HG03025 (cell line): ENCODE measurements around the gene AGER.
A peak's percentile ranks its signal among the peaks of the same experiment; 100 is the strongest.
"Not testable (repeated sequence)": the region's sequence is repeated elsewhere in the genome, so short reads cannot be mapped to it uniquely, and the experiment has no call there.

Experiments used
- ATAC-seq: cut with Tn5 transposase; IDR thresholded peaks from one replicate; pipeline ENCODE4 v1.9.1; 2021; ENCODE audit warnings: mild to moderate bottlenecking, moderate library complexity; ENCODE audit not compliant: unreplicated experiment, low FRiP score

The AGER gene

GRCh38 chr6:32200711-32201475 lies 16.8 kb upstream of the AGER start:
- ATAC-seq, result no peak

DNA sequence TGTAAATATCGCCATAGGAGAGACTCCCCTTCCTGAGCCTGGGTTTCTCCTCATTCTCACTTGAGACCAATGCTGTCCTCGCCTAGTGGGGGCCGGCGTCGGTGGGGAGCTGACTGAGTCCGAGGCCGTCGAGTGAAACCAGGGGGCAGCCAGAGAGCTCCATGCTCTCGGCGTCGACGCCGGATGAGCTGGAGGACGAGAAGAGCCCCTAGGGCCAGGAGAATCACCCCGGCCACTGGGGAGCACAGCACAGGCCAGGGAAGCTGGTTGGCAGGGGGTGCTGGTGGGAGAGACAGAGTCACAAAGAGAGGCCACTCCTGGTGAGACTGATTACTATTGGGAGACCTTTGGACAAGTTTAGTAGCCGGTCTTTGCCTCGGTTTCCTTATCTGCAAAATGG lies 14.8 kb upstream of the AGER start:
- ATAC-seq, result no peak

DNA sequence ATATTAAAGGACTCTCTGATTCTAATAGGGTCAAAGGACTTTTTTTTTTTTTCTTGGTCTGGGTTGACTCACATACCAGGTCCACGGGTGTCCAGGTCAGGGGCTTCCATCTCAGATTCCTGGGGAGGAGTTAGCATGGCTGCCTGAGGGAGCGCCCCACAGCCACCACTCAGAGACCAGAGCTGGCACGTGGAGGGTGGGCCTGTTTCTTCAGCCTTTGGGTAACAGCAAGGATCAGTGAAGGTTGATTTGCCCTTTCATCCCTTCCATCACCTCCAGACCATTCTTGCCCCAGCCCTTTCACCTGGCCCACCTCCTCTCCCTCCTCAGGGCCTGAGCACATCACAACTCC lies 14.3 kb upstream of the AGER start:
- no peak for ATAC-seq

DNA sequence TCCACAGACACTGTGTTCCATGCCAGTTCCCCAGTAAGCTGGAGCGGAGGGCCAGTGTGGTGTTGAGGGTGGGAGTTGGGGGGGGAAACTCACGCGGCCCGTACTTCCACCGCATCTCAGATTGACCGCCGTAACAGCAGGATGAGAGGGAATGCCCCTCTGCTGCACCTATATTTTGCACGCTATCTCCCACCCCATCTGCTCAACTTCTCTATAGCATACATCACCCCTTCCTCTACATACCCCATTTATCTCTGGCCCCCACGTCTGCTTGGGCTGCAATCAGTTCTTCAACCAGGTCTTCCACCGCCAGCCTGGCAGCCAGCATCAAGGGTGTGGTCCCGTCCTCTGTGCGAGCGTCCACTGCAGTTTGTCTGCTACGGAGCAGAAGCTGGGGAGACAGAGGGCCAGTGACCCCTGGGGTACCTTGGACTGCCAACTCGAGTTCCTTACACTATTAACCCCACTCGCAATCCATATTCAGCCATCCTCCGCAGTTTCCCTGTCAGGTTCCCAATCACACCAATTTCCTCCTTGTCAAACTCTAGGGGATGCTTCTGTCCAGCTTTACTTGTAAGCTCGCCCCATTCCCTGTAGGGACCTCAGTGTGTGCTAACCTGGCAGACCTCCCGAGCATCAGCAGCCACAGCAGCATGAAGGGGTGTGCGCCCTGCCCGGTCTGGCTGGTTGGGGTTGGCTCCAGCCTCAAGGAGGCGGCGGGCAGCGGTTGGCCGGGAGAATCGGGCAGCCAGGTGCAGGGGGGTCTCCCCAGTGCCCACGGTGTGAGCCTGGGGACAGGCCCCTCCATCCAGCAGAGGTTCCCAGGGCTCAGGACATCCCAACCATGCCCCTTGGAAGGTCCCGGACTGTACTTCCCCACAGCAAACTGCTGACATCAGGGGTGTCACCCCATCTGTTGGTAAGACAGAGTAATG lies 12.9 kb upstream of the AGER start:
- no peak for ATAC-seq

DNA sequence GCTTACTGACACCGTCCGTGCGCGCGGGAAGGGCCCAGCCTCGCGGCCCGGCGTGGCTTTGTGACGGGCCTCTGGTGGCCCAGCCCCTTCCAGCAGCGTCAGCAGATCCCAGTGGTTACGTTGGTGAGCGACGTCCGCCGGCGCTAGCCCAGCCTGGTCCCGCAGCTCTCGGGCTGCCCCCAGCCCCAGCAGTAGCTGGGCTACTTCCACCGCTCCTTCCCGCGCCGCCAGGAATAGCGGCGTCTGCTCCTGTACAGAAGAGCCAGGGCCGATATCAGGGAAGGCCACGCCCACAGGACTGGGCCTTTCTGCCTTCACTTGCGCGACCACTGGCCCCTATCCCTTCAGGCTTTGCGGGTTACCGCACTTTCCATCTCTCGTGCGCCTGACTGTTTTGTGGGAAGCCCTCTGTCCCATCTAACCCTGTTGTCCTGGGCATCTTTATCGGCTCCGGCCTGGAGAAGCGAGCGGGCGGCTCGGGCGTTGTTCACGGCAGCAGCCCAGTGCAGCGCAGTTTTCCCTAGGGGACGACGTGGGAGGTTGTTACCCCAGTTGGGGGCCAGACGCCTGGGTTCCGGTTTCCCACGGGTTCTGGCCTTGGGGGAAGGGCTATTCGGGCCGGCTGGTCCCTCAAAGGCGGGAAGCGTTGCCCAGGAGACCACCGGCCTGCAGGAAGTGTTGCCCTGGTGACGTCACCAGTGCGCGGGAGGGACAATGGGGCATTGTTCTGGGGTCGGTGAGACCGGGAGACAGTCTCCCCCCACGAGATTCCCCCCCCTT lies 12.0 kb upstream of the AGER start:
- peak; percentile 75 for ATAC-seq

GRCh38 chr6:32195652-32195901 lies 11.5 kb upstream of the AGER start:
- no peak for ATAC-seq

DNA sequence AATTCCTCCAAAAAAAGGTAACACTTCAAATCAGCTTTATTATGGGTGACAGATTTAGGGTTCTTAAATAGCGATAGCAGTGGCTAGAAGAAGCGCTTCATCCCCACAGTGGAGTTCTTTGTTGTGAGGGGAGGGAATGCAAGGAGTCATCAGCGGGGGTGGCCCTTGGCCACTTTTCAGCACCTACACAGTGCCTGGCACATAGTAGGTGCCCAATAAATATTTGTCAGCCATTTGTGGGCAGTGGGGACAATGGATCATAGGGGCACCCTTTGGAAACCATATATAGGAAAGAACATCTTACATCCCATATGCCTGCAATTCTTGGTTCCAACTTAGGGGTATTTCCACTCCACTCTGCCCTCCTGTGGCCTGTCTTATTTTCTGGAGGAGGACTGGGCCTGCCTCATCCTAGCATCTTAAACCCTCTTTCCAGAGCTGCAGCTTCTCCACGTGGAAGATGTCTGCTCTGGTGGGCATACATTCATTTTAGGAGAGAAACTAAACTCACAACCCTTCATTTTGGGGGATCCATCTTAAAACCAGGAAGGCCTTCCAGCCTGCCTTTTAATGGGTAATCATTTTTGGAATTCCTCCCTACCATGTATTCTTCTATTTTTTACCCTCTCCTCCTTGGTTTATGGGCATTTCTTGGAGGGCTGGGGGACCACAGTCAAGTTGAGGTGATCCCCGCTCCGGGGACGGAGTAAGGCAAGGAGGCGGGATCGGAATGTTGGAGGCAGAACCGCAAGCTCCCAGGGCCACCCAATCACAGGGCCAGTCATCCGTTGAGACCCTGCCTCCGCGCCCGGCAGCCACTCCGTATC lies 11.0 kb upstream of the AGER start:
- ATAC-seq, result no peak

- no peak for ATAC-seq
These were observed 10.3 kb upstream of the AGER start for GRCh38 chr6:32194388-32194787.

DNA sequence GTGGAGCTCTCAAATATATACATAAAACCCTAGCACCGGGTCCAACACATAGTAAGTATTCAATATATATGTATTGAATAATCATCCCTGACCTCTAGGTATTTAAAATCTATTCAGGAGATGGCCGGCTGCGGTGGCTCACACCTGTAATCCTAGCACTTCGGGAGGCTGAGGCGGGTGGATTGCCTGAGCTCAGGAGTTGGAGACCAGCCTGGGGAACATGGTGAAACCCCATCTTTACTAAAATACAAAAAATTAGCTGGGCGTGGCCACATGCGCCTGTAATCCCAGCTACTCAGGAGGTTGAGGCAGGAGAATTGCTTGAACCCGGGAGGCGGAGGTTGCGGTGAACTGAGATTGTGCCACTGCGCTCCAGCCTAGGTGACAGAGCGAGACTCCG lies 9.0 kb upstream of the AGER start:
- not testable (repeated sequence) for ATAC-seq

GRCh38 chr6:32192608-32193039 lies 8.6 kb upstream of the AGER start, which contains the start of gene GPSM3:
Gene GPSM3 (minus strand): TSS chr6:32192643. CDS start chr6:32192513, 130 bp downstream.
- ATAC-seq, result no peak

GRCh38 chr6:32191696-32192607 lies 7.9 kb upstream of the AGER start:
- no peak for ATAC-seq

GRCh38 chr6:32190911-32191677 lies 7.0 kb upstream of the AGER start:
- no peak for ATAC-seq

DNA sequence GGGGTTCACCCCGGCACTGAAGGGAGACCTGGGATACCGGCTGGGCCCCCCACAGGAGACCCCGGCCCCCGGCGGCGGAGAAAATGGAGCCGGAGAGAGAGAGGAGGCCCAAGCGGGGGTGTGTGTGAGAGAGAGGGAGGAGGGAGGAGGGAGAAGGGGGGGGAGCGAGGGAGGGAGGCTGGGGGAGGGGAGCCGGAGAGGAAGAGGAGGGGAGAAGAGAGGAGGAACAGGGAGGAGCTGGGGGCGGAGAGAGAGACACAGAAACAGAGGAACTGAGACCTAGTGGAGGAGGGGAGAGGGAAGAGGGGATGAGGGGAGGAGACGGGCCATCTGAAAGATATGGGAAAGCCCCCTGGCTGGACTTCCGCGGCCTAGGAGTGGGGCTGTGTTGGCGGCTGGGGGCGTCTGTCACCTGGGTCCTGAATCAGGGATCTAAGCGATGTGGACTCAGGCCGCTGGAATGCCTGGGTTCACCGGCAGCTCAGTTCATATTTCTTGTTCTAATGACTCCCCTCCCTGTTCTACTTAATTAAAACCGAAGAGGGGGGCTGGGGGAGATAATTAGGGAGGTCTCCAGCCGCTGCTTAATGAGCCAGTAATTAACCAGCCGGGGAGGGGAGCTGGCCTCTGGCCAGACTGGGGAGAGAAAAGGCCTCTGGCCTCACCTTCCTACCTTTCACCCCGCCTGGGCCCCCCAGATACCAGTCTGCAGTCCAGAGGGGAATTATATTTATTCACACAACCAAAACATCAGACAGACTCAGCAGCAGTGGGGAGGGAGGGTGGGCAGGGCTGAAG lies 6.2 kb upstream of the AGER start, which contains the start of gene PBX2:
Gene PBX2 (minus strand): TSS at position 149 of the 798 bp plus-strand sequence. CDS start 287 bp downstream, outside the sequence.
- ATAC-seq, result peak; percentile 45

- no peak for ATAC-seq
These were observed 5.6 kb upstream of the AGER start for GRCh38 chr6:32189742-32190053.

DNA sequence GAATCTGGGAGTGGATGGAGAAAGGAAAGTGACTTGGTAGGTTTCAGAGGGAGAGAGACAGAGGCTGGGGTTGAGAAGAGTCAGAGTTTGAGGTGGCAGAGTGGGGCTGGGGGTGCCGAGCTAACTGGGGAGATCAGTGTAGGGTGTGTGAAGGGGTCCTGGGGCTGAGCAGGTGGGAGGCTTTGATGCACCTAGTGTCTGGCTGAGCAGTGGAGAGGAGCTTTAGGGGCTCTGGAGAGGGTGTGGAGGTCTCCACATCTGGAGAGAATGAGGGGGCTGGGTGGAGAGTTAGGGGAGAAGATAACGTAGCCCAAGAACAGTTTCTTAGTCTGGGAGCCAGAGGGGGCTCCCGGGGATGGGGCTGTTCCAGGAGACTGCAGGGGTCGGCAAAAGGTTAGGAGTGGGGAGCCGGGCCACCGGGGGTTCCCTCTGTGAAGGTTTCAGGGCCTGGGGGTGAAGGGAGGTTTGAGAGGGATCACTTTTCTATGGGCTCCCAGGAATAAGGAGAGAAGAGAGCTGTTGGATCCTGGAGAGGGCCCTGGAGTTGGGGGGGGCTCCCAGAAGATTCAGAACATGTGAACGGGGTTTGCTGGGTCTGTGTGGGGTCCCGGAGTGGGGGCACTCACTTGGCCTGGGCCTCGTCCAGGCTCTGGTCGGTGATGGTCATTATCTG lies 5.2 kb upstream of the AGER start:
- ATAC-seq, result no peak

DNA sequence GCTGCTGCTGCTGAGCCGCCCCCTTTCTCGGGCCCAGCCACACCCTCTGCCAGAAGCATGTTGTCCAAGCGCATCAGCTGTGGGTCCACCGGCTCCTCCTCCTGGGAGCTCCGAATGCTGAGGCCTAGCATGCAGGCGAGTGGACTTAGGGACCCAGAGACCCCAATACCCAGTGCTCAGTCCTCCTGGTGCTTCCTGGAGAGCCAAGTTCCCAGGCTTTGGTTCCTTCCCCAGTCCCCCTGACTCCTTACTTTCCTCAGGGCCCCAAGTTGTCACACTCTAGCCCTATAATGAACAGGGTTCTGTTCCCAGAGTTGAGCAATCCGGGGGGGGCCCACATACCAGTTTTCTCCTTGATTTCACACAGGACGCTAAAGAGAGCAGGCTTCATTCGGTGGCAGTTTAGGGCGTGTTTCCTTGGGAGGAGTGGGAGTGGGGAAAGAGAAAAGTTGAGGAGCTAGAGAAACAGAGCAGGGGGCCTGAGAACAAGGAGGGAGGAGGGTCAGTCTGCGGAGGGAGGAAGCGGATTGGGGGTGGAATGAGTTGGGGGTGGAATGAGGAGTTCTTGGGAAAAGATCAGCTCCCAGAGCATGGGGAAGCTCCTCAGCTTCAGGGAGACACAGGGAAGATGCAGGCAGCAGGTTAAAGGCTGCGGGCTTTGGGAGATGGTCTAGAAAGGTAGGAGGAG lies 4.5 kb upstream of the AGER start:
- ATAC-seq, result no peak
